ENCODE results near the gene SPRR2B. TPM values are rescaled to one million over a fixed set of nuclear protein-coding genes. Genes with fewer than 3 reads are reported as not detected.
"Not testable (repeated sequence)": the region's sequence is repeated elsewhere in the genome, so short reads cannot be mapped to it uniquely, and the experiment has no call there.

The SPRR2B gene
- total RNA-seq, 2 experiments from 2014 or later = not detected

DNA sequence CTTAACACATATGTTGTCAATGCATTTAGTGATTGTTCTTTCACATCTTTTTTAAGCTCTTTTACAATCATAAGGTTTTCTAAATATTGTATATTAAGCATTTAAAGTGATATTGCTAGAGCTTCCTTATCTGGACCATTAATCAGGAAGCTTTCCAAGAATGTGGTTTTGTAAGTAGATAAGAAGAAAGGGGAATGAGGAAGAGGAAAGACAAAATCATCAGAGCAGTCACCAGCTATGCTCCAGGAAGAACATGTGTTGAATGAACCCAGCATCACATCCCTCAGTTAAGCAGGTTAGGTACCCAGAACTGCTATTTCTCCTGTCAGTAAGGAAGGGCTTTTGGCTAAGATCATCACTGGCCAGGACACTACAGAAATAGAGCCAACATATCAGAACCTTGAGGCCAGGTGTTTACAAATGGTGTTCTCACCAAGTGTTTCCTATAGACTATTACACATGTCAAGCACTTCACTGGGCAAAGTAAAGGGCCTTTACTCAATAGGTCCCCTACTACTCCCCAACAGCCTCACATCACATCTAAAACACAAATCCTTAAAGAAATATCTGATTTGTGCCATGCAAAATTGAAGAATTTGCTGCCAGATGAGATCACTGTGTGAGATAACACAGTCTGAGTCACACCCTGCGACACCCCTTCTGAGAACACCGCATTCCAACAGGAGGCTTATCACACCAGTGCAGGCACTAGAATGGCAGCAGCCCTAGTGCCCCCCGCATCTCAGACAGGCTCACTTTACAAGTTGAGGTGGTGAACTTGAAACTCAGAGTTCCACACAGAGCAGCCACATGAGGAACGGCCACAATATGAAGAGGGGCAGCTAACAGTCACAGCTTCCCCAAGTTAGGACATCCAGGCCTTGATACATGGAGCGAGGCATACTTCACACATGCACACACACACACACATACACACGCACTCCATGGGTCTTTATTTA, 12.3 kb downstream of the SPRR2B start:
- Histone ChIP-seq H3K4me1 (ENCODE audit: insufficient read depth, low read length) (no peaks in the 10 kb centered on the region), H3K9me3 (ENCODE audit: control insufficient read depth in 1 of 2, insufficient read depth in 1 of 2, low read length in 2 of 2) (no peaks in the 10 kb centered on the region), H3K27ac (ENCODE audit: low read depth in 1 of 2, low read length in 2 of 2) (no peak overlapping the region), H3K36me3 (ENCODE audit: insufficient read depth, low read length) (no peaks in the 10 kb centered on the region), H3K4me3 (ENCODE audit: low read length) (no peak overlapping the region), H3K27me3 (ENCODE audit: control insufficient read depth in 1 of 2, insufficient read depth in 2 of 2, low read length in 2 of 2) (peaks cover 0 to 16% of the 10 kb centered on the region in 2 experiments)
- ChIA-PET CTCF (interaction anchor here (0.9 kb wide), 1 partner anchor 9 kb away, joined by 3 read pairs; no protein-coding TSS in a partner anchor), POLR2A (no interaction called here)
- intact Hi-C loops (cut with DNase I, micrococcal nuclease) = no loop called here
- no peaks in the 10 kb centered on the region for H3K9me3 Mint-ChIP-seq
- DNase-seq = no peak
- no peak overlapping the region for H3K27ac Mint-ChIP-seq
- H3K36me3 Mint-ChIP-seq (ENCODE audit: low read depth) = no peaks in the 10 kb centered on the region
- no peaks in the 10 kb centered on the region for H3K4me1 Mint-ChIP-seq (ENCODE audit: low read depth)
- TF ChIP-seq, protein P1, sequence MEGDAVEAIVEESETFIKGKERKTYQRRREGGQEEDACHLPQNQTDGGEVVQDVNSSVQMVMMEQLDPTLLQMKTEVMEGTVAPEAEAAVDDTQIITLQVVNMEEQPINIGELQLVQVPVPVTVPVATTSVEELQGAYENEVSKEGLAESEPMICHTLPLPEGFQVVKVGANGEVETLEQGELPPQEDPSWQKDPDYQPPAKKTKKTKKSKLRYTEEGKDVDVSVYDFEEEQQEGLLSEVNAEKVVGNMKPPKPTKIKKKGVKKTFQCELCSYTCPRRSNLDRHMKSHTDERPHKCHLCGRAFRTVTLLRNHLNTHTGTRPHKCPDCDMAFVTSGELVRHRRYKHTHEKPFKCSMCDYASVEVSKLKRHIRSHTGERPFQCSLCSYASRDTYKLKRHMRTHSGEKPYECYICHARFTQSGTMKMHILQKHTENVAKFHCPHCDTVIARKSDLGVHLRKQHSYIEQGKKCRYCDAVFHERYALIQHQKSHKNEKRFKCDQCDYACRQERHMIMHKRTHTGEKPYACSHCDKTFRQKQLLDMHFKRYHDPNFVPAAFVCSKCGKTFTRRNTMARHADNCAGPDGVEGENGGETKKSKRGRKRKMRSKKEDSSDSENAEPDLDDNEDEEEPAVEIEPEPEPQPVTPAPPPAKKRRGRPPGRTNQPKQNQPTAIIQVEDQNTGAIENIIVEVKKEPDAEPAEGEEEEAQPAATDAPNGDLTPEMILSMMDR (IDR thresholded peaks at IDR 0.05) = no peak
- H3K4me3 Mint-ChIP-seq = no peak overlapping the region
- peaks cover 55% of the 10 kb centered on the region for H3K27me3 Mint-ChIP-seq
- ATAC-seq (ENCODE audit: poor library complexity) = no peak

DNA sequence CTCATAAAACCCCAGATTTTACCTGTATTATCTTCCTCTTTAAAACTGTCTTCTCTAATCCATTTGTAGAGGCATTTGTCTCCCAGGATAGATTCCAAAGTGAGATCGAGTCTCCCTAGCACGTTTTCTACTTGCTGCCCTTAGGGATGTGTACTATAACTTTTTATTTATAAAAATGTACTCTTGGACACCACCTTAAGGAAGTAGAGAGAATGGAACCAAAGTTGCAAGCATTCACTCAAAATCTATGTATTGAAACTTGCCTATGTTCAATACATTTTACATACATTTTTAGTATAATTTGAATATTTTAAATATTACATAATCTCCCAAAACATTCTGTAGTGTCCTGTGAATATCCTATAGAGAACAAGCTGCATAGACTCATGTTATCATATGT, 13.3 kb downstream of the SPRR2B start:
- Mint-ChIP-seq H3K4me3 (no peak overlapping the region), H3K27me3 (peaks cover 61% of the 10 kb centered on the region), H3K4me1 (ENCODE audit: low read depth) (no peaks in the 10 kb centered on the region), H3K27ac (no peak overlapping the region), H3K36me3 (ENCODE audit: low read depth) (no peaks in the 10 kb centered on the region), H3K9me3 (no peaks in the 10 kb centered on the region)
- H3K27me3 ChIP-seq (ENCODE audit: control insufficient read depth in 1 of 2, insufficient read depth in 2 of 2, low read length in 2 of 2) = peaks cover 0 to 16% of the 10 kb centered on the region in 2 experiments
- H3K4me3 ChIP-seq (ENCODE audit: low read length) = no peak overlapping the region
- no peak overlapping the region for H3K27ac ChIP-seq (ENCODE audit: low read depth in 1 of 2, low read length in 2 of 2)
- ChIA-PET CTCF (interaction anchor here (0.9 kb wide), 1 partner anchor 10 kb away, joined by 3 read pairs; no protein-coding TSS in a partner anchor), POLR2A (no interaction called here)
- no peaks in the 10 kb centered on the region for H3K4me1 ChIP-seq (ENCODE audit: insufficient read depth, low read length)
- H3K9me3 ChIP-seq (ENCODE audit: control insufficient read depth in 1 of 2, insufficient read depth in 1 of 2, low read length in 2 of 2) = no peaks in the 10 kb centered on the region
- no peaks in the 10 kb centered on the region for H3K36me3 ChIP-seq (ENCODE audit: insufficient read depth, low read length)
- DNase-seq (no peak), ATAC-seq (ENCODE audit: poor library complexity) (no peak)
- TF ChIP-seq, protein P1 (IDR thresholded peaks at IDR 0.05) = no peak
- intact Hi-C loops (cut with DNase I, micrococcal nuclease) = no loop called here

DNA sequence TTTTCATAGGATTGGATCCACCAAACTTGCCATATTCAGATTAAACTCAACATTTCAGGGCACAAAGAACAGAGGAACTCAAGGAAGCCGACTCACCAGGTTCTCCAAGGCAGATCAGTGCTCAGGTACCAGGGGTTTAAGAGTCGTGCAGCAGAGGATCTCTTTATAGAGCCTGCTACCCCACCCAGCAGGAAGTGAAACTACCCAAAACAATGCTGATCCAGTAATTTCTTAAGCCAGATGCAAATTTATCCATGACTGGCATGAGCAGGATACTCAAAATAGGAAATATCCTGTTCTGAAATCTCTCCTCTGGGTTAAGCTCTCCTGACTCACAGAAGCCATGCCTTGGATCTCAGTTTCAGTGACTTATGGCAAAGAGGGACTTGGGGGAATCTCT, 14.0 kb downstream of the SPRR2B start, which contains the start of gene SPRR2A:
TSS of gene SPRR2A (minus strand) at position 138 of the 400 bp plus-strand sequence. CDS start 777 bp downstream, outside the sequence.
- TF ChIP-seq, protein P1 (IDR thresholded peaks at IDR 0.05) = no peak
- intact Hi-C loops (cut with DNase I, micrococcal nuclease) = no loop called here
- H3K4me3 ChIP-seq (ENCODE audit: low read length) = no peak within 1 kb of the TSS
- ATAC-seq (ENCODE audit: poor library complexity) (no peak), DNase-seq (no peak)
- H3K9me3 ChIP-seq (ENCODE audit: control insufficient read depth in 1 of 2, insufficient read depth in 1 of 2, low read length in 2 of 2) = no peaks in the 10 kb centered on the region
- ChIA-PET CTCF (no interaction called here), POLR2A (no interaction called here)
- no peak within 1 kb of the TSS for H3K27ac Mint-ChIP-seq
- no peak within 1 kb of the TSS for H3K4me3 Mint-ChIP-seq
- H3K4me1 ChIP-seq (ENCODE audit: insufficient read depth, low read length) = no peaks in the 10 kb centered on the region
- peaks cover 68% of the 10 kb centered on the region for H3K27me3 Mint-ChIP-seq
- no peaks in the 10 kb centered on the region for H3K36me3 Mint-ChIP-seq (ENCODE audit: low read depth)
- no peaks in the 10 kb centered on the region for H3K9me3 Mint-ChIP-seq
- H3K27ac ChIP-seq (ENCODE audit: low read depth in 1 of 2, low read length in 2 of 2) = no peak within 1 kb of the TSS
- H3K36me3 ChIP-seq (ENCODE audit: insufficient read depth, low read length) = no peaks in the 10 kb centered on the region
- H3K4me1 Mint-ChIP-seq (ENCODE audit: low read depth) = no peaks in the 10 kb centered on the region
- H3K27me3 ChIP-seq (ENCODE audit: control insufficient read depth in 1 of 2, insufficient read depth in 2 of 2, low read length in 2 of 2) = peaks cover 0 to 20% of the 10 kb centered on the region in 2 experiments

DNA sequence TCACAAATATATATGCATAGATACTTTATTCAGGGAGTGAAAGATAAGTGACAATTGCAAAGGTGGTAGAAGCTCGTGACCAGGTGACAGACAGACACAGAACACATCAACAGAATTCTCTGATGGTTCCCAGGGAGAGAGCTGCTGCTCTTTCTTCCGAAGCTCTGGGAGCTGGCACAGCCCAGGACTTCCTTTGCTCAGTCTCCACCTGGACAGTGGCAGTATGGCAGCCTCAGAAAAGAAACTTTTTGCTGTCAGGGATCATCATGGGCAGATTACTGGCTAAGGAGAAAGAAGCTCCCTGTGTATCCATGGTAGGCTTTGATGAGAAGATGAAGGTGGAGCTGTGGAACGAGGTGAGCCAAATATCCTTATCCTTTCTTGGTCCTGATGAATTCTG, 15.3 kb downstream of the SPRR2B start:
- H3K36me3 Mint-ChIP-seq (ENCODE audit: low read depth); DNase-seq; H3K9me3 ChIP-seq (ENCODE audit: control insufficient read depth in 1 of 2, insufficient read depth in 1 of 2, low read length in 2 of 2); H3K27ac Mint-ChIP-seq; H3K27ac ChIP-seq (ENCODE audit: low read depth in 1 of 2, low read length in 2 of 2); ATAC-seq (ENCODE audit: poor library complexity); POLR2A ChIA-PET; H3K9me3 Mint-ChIP-seq; H3K4me3 Mint-ChIP-seq; H3K4me1 Mint-ChIP-seq (ENCODE audit: low read depth); H3K4me3 ChIP-seq (ENCODE audit: low read length); intact Hi-C loops (cut with DNase I, micrococcal nuclease); H3K36me3 ChIP-seq (ENCODE audit: insufficient read depth, low read length); CTCF ChIA-PET; H3K4me1 ChIP-seq (ENCODE audit: insufficient read depth, low read length): not testable (repeated sequence)
- H3K27me3 ChIP-seq (ENCODE audit: control insufficient read depth in 1 of 2, insufficient read depth in 2 of 2, low read length in 2 of 2) = peaks cover 0 to 16% of the 10 kb centered on the region in 2 experiments
- peaks cover 75% of the 10 kb centered on the region for H3K27me3 Mint-ChIP-seq
